Effector memory CD8-positive, alpha-beta T cell (primary cell): ENCODE data around the gene CCDC71L.

Source experiments
- ATAC-seq: fragments of 150-1000 bp; cut with Tn5 transposase; replicated peaks from 2 replicates; pipeline ENCODE4 v1.10.0; 2021; ENCODE audit warnings: mild to moderate bottlenecking, moderate library complexity
- DNase-seq, 3 experiments: peaks; one replicate each; pipeline ENCODE4 v3.0.0; 2021
- H3K27ac Mint-ChIP-seq, 2 donors: one replicate each; pipeline ENCODE4 v1.8.0; 2022; ENCODE audit warnings: mild to moderate bottlenecking in 2 of 2, mixed read lengths in 2 of 2, moderate library complexity in 2 of 2
- H3K27me3 Mint-ChIP-seq, 2 donors: one replicate each; pipeline ENCODE4 v1.8.0; 2022; ENCODE audit warnings: mixed read lengths in 2 of 2
- H3K36me3 Mint-ChIP-seq: one replicate; pipeline ENCODE4 v1.8.0; 2022; ENCODE audit warnings: mild to moderate bottlenecking, moderate library complexity, mixed read lengths; ENCODE audit not compliant: insufficient read depth
- H3K4me1 Mint-ChIP-seq, 2 donors: one replicate each; pipeline ENCODE4 v1.8.0; 2022; ENCODE audit warnings: low read depth in 2 of 2, mixed read lengths in 2 of 2
- H3K4me3 Mint-ChIP-seq, 2 donors: one replicate each; pipeline ENCODE4 v1.8.0; 2022; ENCODE audit warnings: mild to moderate bottlenecking in 2 of 2, mixed read lengths in 2 of 2, moderate library complexity in 2 of 2
- H3K9me3 Mint-ChIP-seq, 2 donors: one replicate each; pipeline ENCODE4 v1.8.0; 2022; ENCODE audit warnings: mixed read lengths in 2 of 2

Gene CCDC71L

DNA sequence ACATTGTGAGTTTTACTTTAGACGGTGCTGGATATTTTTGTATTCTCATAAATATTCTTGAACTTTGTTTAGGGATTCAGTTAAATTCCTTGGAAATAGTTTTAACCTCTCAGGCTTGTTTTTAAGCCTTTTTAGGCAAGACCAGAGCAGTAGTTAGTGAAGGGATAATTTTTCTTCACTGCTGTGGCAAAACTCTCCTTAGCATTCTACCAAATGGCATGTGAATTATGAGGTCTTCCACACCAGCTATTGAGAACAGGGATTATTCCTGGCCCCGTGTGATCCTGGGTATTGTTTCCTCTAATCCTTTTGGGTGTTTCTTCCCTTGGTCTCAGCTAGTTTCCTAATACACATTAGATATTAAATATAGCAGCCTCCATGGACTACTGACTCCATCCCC lies 46.2 kb downstream of the CCDC71L start:
- Mint-ChIP-seq H3K4me1 (no peaks in the 10 kb centered on the region), H3K36me3 (no peaks in the 10 kb centered on the region), H3K27me3 (peaks cover 7 to 18% of the 10 kb centered on the region in 2 donors), H3K9me3 (no peaks in the 10 kb centered on the region), H3K4me3 (no peak overlapping the region), H3K27ac (no peak overlapping the region)
- ATAC-seq: no peak
- DNase-seq: no peak

GRCh38 chr7:106613848-106614560 lies 47.0 kb downstream of the CCDC71L start:
- no peak for DNase-seq
- Mint-ChIP-seq H3K4me3 (no peak overlapping the region), H3K9me3 (no peaks in the 10 kb centered on the region), H3K4me1 (no peaks in the 10 kb centered on the region), H3K27me3 (peaks cover 7 to 13% of the 10 kb centered on the region in 2 donors), H3K36me3 (no peaks in the 10 kb centered on the region), H3K27ac (no peak overlapping the region)
- no peak for ATAC-seq

GRCh38 chr7:106613279-106613678 lies 47.7 kb downstream of the CCDC71L start:
- H3K9me3 Mint-ChIP-seq: no peaks in the 10 kb centered on the region
- no peak overlapping the region for H3K4me3 Mint-ChIP-seq
- peaks cover 7 to 10% of the 10 kb centered on the region in 2 donors for H3K27me3 Mint-ChIP-seq
- ATAC-seq (no peak), DNase-seq (no peak)
- H3K36me3 Mint-ChIP-seq: no peaks in the 10 kb centered on the region
- no peaks in the 10 kb centered on the region for H3K4me1 Mint-ChIP-seq
- no peak overlapping the region for H3K27ac Mint-ChIP-seq

- H3K4me1 Mint-ChIP-seq: no peaks in the 10 kb centered on the region
- no peaks in the 10 kb centered on the region for H3K9me3 Mint-ChIP-seq
- ATAC-seq (no peak), DNase-seq (no peak)
- no peak overlapping the region for H3K4me3 Mint-ChIP-seq
- H3K36me3 Mint-ChIP-seq: no peaks in the 10 kb centered on the region
- peaks cover 6 to 7% of the 10 kb centered on the region in 2 donors for H3K27me3 Mint-ChIP-seq
- H3K27ac Mint-ChIP-seq: no peak overlapping the region
These were observed 48.5 kb downstream of the CCDC71L start for GRCh38 chr7:106612432-106612831.

- H3K4me3 Mint-ChIP-seq: no peak overlapping the region
- no peaks in the 10 kb centered on the region for H3K36me3 Mint-ChIP-seq
- H3K27ac Mint-ChIP-seq: no peak overlapping the region
- H3K4me1 Mint-ChIP-seq: no peaks in the 10 kb centered on the region
- H3K9me3 Mint-ChIP-seq: no peaks in the 10 kb centered on the region
- ATAC-seq: no peak
- H3K27me3 Mint-ChIP-seq: peaks cover 5 to 7% of the 10 kb centered on the region in 2 donors
- no peak for DNase-seq
These were observed 49.0 kb downstream of the CCDC71L start for GRCh38 chr7:106611911-106612310.

DNA sequence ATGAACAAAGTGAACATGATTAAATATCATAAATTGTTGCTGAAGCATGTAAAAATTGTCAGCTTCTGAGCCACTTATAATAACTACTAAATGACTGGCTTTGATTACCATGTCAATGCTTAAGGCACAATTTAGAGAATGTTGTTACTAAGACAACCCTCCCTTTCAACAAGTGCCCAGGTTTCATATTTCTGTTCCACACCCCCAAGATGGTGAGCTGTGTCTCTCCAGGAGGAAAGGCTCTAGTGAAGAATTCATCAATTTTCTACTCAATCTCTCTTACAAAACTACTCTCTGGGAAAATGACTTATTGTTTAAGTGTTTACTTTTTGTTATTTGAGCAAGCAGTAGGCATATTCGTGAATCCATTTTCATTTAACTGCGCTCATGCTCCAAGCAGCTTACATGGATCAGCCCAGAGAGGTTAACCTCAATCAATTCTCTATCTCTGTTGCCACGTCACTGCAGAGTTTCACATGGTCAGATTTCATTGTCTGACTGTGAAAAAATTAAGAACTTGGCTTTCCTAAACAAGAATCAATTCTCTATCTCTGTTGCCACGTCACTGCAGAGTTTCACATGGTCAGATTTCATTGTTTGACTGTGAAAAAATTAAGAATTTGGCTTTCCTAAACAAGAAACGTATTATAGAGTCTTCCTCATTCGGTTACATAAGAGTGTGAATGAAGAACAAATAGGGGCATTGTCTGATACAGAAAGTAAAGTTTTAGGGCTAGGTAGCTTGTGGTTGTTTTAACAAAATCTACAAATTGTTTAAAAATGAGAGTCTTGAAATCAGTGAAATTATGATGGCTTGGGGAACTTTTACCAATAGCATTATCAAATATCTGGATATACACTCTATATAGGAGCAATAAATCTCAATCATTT lies 49.7 kb downstream of the CCDC71L start:
- H3K4me1 Mint-ChIP-seq: no peaks in the 10 kb centered on the region
- no peaks in the 10 kb centered on the region for H3K36me3 Mint-ChIP-seq
- ATAC-seq (no peak), DNase-seq (no peak)
- H3K9me3 Mint-ChIP-seq: no peaks in the 10 kb centered on the region
- peaks cover 4 to 5% of the 10 kb centered on the region in 2 donors for H3K27me3 Mint-ChIP-seq
- no peak overlapping the region for H3K4me3 Mint-ChIP-seq
- no peak overlapping the region for H3K27ac Mint-ChIP-seq

- DNase-seq: no peak
These were observed 51.5 kb downstream of the CCDC71L start for GRCh38 chr7:106609416-106609815.

GRCh38 chr7:106608661-106609060 lies 52.3 kb downstream of the CCDC71L start:
- no peaks in the 10 kb centered on the region for H3K36me3 Mint-ChIP-seq
- H3K4me3 Mint-ChIP-seq: no peak overlapping the region
- H3K9me3 Mint-ChIP-seq: no peaks in the 10 kb centered on the region
- no peak for DNase-seq
- ATAC-seq: no peak
- no peak overlapping the region for H3K27ac Mint-ChIP-seq
- no peaks in the 10 kb centered on the region for H3K27me3 Mint-ChIP-seq
- H3K4me1 Mint-ChIP-seq: no peaks in the 10 kb centered on the region

More at GRCh38 chr7:106609416-106609815, 51.5 kb downstream of the CCDC71L start:
- no peaks in the 10 kb centered on the region for H3K27me3 Mint-ChIP-seq
- ATAC-seq: no peak
- H3K27ac Mint-ChIP-seq: no peak overlapping the region
- H3K9me3 Mint-ChIP-seq: no peaks in the 10 kb centered on the region
- no peak overlapping the region for H3K4me3 Mint-ChIP-seq
- no peaks in the 10 kb centered on the region for H3K4me1 Mint-ChIP-seq
- no peaks in the 10 kb centered on the region for H3K36me3 Mint-ChIP-seq
